WI38 (cell line): Measurements from ENCODE around the gene PROP1.
"Not testable (repeated sequence)": the region's sequence is repeated elsewhere in the genome, so short reads cannot be mapped to it uniquely, and the experiment has no call there.

Experiments used
- H3K4me3 ChIP-seq: 2 replicates; pipeline ENCODE4 v1.5.1; 2011; ENCODE audit warnings: low read depth, mild to moderate bottlenecking, control low read depth, low read length
- CTCF ChIP-seq: IDR thresholded peaks from 2 replicates; pipeline ENCODE4 v1.5.1; 2012; ENCODE audit warnings: low read depth, mild to moderate bottlenecking, control low read depth, low read length

PROP1 gene

DNA sequence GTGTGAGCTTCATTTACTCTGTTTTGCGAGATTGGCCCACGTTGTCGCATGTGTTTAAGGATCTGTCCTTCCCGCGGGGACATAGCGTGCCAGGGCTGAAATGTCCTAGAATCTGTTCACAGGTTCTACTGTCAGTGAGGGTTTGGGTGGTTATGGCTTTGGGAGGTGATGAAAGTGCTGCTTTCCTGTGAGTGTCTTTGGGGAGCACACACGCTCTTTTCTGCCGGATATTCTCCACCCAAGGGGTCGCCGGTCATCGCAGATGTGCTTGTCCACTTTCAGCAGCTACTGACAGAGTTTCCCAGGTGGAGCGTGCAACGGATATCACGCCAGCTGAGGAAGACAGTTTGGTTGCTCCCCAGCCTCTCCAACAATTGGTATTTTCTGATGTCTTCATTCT is 32.1 kb downstream of the PROP1 start:
- H3K4me3 ChIP-seq, result no peak overlapping the region
- no peak for TF ChIP-seq CTCF

DNA sequence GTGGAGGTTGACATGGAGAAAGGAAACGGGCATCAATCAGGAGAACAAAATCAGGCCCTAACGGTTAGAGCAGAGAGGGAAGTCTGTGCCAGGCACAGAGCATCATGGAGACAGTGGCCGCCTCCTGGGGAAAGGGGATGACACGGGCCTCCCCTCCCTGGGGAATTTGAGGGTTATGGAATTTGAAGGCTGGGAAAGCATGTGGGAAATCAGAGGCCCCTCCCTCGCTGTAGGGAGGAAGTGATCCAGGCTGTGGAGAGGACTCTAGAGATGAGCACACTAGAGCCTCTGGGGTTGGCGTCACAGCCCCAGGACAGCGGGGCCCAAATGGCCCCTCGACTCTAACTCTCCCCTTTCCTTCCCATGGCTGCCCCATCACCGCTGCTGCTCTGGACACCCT is 36.7 kb downstream of the PROP1 start:
- TF ChIP-seq CTCF, result no peak
- no peak overlapping the region for H3K4me3 ChIP-seq

DNA sequence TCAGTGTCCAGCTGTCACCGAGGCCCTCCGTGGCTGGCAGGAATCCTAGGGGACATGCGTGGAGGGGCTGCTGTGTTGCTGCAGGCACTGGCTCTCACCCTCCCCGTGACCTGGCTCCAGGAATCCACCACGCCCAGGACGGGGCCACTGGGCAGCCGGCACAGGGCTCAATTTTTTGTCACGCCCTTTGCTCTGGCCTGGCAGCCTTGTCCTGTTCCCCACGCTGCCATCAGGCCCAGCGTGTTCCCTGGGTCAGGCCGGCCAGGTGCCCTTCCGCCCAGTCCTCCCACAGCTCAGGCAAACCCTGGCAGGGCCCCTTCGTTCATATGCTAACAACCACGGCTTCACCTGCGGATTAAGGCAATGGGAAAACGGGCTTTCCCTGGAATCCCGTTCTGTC is 37.3 kb downstream of the PROP1 start:
- no peak for TF ChIP-seq CTCF
- no peak overlapping the region for H3K4me3 ChIP-seq

GRCh38 chr5:177957241-177957640 is 38.8 kb downstream of the PROP1 start:
- TF ChIP-seq CTCF, result no peak
- H3K4me3 ChIP-seq, result no peak overlapping the region

GRCh38 chr5:177953101-177953500 is 42.9 kb downstream of the PROP1 start:
- not testable (repeated sequence) for H3K4me3 ChIP-seq

GRCh38 chr5:177949656-177950055 is 46.4 kb downstream of the PROP1 start:
- not testable (repeated sequence) for H3K4me3 ChIP-seq

- not testable (repeated sequence) for H3K4me3 ChIP-seq
Observed at GRCh38 chr5:177949065-177949464, 47.0 kb downstream of the PROP1 start.

GRCh38 chr5:177947912-177948311 is 48.1 kb downstream of the PROP1 start:
- not testable (repeated sequence) for H3K4me3 ChIP-seq

GRCh38 chr5:177945601-177946283 is 50.3 kb downstream of the PROP1 start:
- H3K4me3 ChIP-seq, result not testable (repeated sequence)

- not testable (repeated sequence) for H3K4me3 ChIP-seq
Observed at GRCh38 chr5:177945145-177945544, 50.9 kb downstream of the PROP1 start.

DNA sequence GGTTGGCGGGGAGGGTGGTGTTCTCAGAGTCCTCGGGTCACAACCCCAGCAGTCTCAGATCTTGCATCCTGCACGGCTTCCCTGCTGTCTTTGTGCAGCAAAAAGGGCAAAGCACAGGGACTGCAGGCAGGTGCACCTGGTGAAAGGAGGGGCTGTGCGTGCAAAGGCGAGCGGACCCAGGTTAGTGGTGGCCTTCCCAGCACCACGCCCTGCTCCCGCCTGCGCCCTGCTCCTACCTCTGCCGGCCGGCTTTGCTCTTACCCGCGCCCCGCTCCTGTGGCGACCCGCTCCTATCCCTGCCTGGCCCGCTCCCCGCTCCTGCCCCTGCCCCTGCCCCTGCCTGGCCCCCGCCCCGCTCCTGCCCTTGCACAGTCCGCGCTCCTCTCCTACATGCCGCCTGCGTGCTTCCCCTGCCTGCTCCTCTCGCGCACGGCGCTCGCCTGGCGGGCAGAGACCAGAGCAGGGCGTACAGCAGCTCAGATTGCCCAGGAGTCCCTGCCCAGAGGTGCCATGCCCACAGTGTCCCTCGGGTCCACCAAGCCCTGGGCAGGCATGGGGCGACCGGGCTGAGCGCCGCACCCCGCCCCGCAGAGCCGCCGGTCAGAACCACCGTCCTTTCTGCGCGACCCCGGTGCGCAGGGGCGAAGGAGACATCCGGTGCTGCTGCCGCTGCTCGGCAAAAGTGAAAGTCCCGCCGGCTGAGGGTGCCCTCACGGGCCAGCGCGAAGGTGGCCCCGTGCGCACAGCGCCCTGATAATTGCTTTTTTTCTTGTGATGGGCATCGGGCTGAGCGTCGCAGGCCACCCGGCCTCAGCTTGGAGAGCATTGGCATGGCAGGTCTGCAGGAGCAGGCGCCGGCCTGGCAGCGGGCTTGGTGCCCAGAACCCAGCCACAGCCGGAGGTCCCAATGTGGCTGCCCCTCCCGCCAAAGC is 52.0 kb downstream of the PROP1 start:
- peak overlapping the region; percentile 54 for H3K4me3 ChIP-seq

DNA sequence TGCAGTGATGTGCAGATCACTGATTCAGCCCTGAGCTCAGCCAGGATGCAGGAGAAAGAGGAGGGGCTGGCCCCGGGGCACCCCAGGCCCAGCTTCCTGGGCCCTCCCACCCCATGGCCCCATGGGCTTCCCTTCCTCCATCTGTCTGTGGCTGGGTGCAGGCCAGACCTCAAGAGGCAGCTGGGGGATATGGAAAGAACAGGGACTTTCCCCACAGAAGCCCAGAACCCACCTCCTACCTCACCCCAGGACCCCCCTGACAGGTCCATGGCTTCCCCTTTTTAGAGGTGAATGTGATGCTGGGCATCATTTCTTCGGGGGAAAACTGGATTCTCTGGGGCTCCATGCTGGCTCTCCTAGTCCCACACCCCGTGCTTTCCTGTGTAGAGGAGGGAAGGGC is 53.1 kb downstream of the PROP1 start:
- not testable (repeated sequence) for H3K4me3 ChIP-seq
